ENCODE results near the gene SCPEP1.
A peak's percentile ranks its signal among the peaks of the same experiment; 100 is the strongest.

Gene SCPEP1

GRCh38 chr17:57011491-57012015, 33.6 kb downstream of the SCPEP1 start:
- H3K9ac ChIP-seq (ENCODE audit: low read length): no peak overlapping the region
- no peak overlapping the region for H3K4me3 ChIP-seq (ENCODE audit: low read length)
- H3K36me3 ChIP-seq (ENCODE audit: control insufficient read depth, insufficient read depth, low read length): no peaks in the 10 kb centered on the region
- no peaks in the 10 kb centered on the region for H3K4me1 ChIP-seq (ENCODE audit: control insufficient read depth, insufficient read depth, low read length)
- H3K27ac ChIP-seq (ENCODE audit: low read depth, low read length): no peak overlapping the region
- H3K27me3 ChIP-seq (ENCODE audit: control insufficient read depth, insufficient read depth, low read length): no peaks in the 10 kb centered on the region

- no peak overlapping the region for H3K27ac ChIP-seq (ENCODE audit: low read depth, low read length)
These were observed 38.3 kb downstream of the SCPEP1 start for GRCh38 chr17:57016071-57016763.

GRCh38 chr17:57016764-57017116, 38.8 kb downstream of the SCPEP1 start:
- no peaks in the 10 kb centered on the region for H3K36me3 ChIP-seq (ENCODE audit: control insufficient read depth, insufficient read depth, low read length)
- no peak overlapping the region for H3K9ac ChIP-seq (ENCODE audit: low read length)
- no peak overlapping the region for H3K4me3 ChIP-seq (ENCODE audit: low read length)
- H3K27me3 ChIP-seq (ENCODE audit: control insufficient read depth, insufficient read depth, low read length): no peaks in the 10 kb centered on the region
- no peaks in the 10 kb centered on the region for H3K4me1 ChIP-seq (ENCODE audit: control insufficient read depth, insufficient read depth, low read length)
- H3K27ac ChIP-seq (ENCODE audit: low read depth, low read length): no peak overlapping the region

More at GRCh38 chr17:57016071-57016763, 38.3 kb downstream of the SCPEP1 start:
- H3K36me3 ChIP-seq (ENCODE audit: control insufficient read depth, insufficient read depth, low read length): no peaks in the 10 kb centered on the region
- H3K9ac ChIP-seq (ENCODE audit: low read length): no peak overlapping the region
- H3K27me3 ChIP-seq (ENCODE audit: control insufficient read depth, insufficient read depth, low read length): no peaks in the 10 kb centered on the region
- H3K4me1 ChIP-seq (ENCODE audit: control insufficient read depth, insufficient read depth, low read length): no peaks in the 10 kb centered on the region
- no peak overlapping the region for H3K4me3 ChIP-seq (ENCODE audit: low read length)

GRCh38 chr17:57017625-57018024, 39.7 kb downstream of the SCPEP1 start:
- no peaks in the 10 kb centered on the region for H3K36me3 ChIP-seq (ENCODE audit: control insufficient read depth, insufficient read depth, low read length)
- no peaks in the 10 kb centered on the region for H3K27me3 ChIP-seq (ENCODE audit: control insufficient read depth, insufficient read depth, low read length)
- H3K4me1 ChIP-seq (ENCODE audit: control insufficient read depth, insufficient read depth, low read length): no peaks in the 10 kb centered on the region
- H3K4me3 ChIP-seq (ENCODE audit: low read length): no peak overlapping the region
- H3K9ac ChIP-seq (ENCODE audit: low read length): no peak overlapping the region
- H3K27ac ChIP-seq (ENCODE audit: low read depth, low read length): no peak overlapping the region

- Histone ChIP-seq H3K9ac (ENCODE audit: low read length) (no peak overlapping the region), H3K27ac (ENCODE audit: low read depth, low read length) (no peak overlapping the region), H3K4me3 (ENCODE audit: low read length) (no peak overlapping the region), H3K4me1 (ENCODE audit: control insufficient read depth, insufficient read depth, low read length) (no peaks in the 10 kb centered on the region), H3K36me3 (ENCODE audit: control insufficient read depth, insufficient read depth, low read length) (no peaks in the 10 kb centered on the region), H3K27me3 (ENCODE audit: control insufficient read depth, insufficient read depth, low read length) (no peaks in the 10 kb centered on the region)
These were observed 42.3 kb downstream of the SCPEP1 start for GRCh38 chr17:57020208-57020607.

- Histone ChIP-seq H3K36me3 (ENCODE audit: control insufficient read depth, insufficient read depth, low read length) (no peaks in the 10 kb centered on the region), H3K9ac (ENCODE audit: low read length) (no peak overlapping the region), H3K27me3 (ENCODE audit: control insufficient read depth, insufficient read depth, low read length) (no peaks in the 10 kb centered on the region), H3K4me1 (ENCODE audit: control insufficient read depth, insufficient read depth, low read length) (no peaks in the 10 kb centered on the region), H3K4me3 (ENCODE audit: low read length) (no peak overlapping the region), H3K27ac (ENCODE audit: low read depth, low read length) (no peak overlapping the region)
These were observed 43.5 kb downstream of the SCPEP1 start for GRCh38 chr17:57021226-57021940.

- H3K4me1 ChIP-seq (ENCODE audit: control insufficient read depth, insufficient read depth, low read length): no peaks in the 10 kb centered on the region
- no peak overlapping the region for H3K4me3 ChIP-seq (ENCODE audit: low read length)
- H3K36me3 ChIP-seq (ENCODE audit: control insufficient read depth, insufficient read depth, low read length): no peaks in the 10 kb centered on the region
- H3K27me3 ChIP-seq (ENCODE audit: control insufficient read depth, insufficient read depth, low read length): no peaks in the 10 kb centered on the region
- H3K9ac ChIP-seq (ENCODE audit: low read length): no peak overlapping the region
- H3K27ac ChIP-seq (ENCODE audit: low read depth, low read length): no peak overlapping the region
These were observed 47.9 kb downstream of the SCPEP1 start for GRCh38 chr17:57025876-57026275.

GRCh38 chr17:57027852-57028251, 49.9 kb downstream of the SCPEP1 start:
- H3K27ac ChIP-seq (ENCODE audit: low read depth, low read length): no peak overlapping the region
- no peaks in the 10 kb centered on the region for H3K36me3 ChIP-seq (ENCODE audit: control insufficient read depth, insufficient read depth, low read length)
- no peak overlapping the region for H3K4me3 ChIP-seq (ENCODE audit: low read length)
- no peaks in the 10 kb centered on the region for H3K27me3 ChIP-seq (ENCODE audit: control insufficient read depth, insufficient read depth, low read length)
- H3K9ac ChIP-seq (ENCODE audit: low read length): no peak overlapping the region
- no peaks in the 10 kb centered on the region for H3K4me1 ChIP-seq (ENCODE audit: control insufficient read depth, insufficient read depth, low read length)

- Histone ChIP-seq H3K4me3 (ENCODE audit: low read length) (no peak overlapping the region), H3K27me3 (ENCODE audit: control insufficient read depth, insufficient read depth, low read length) (no peaks in the 10 kb centered on the region), H3K27ac (ENCODE audit: low read depth, low read length) (peak overlapping the region; percentile 89), H3K4me1 (ENCODE audit: control insufficient read depth, insufficient read depth, low read length) (peaks cover 2% of the 10 kb centered on the region), H3K36me3 (ENCODE audit: control insufficient read depth, insufficient read depth, low read length) (no peaks in the 10 kb centered on the region), H3K9ac (ENCODE audit: low read length) (no peak overlapping the region)
These were observed 54.4 kb downstream of the SCPEP1 start for GRCh38 chr17:57032343-57032742.

- peak overlapping the region; percentile 89 for H3K27ac ChIP-seq (ENCODE audit: low read depth, low read length)
- H3K9ac ChIP-seq (ENCODE audit: low read length): no peak overlapping the region
- H3K27me3 ChIP-seq (ENCODE audit: control insufficient read depth, insufficient read depth, low read length): no peaks in the 10 kb centered on the region
- no peak overlapping the region for H3K4me3 ChIP-seq (ENCODE audit: low read length)
- H3K4me1 ChIP-seq (ENCODE audit: control insufficient read depth, insufficient read depth, low read length): peaks cover 2% of the 10 kb centered on the region
- H3K36me3 ChIP-seq (ENCODE audit: control insufficient read depth, insufficient read depth, low read length): no peaks in the 10 kb centered on the region
These were observed 55.4 kb downstream of the SCPEP1 start for GRCh38 chr17:57033296-57033695.

- Histone ChIP-seq H3K27me3 (ENCODE audit: control insufficient read depth, insufficient read depth, low read length) (no peaks in the 10 kb centered on the region), H3K4me1 (ENCODE audit: control insufficient read depth, insufficient read depth, low read length) (peaks cover 2% of the 10 kb centered on the region), H3K4me3 (ENCODE audit: low read length) (no peak overlapping the region), H3K27ac (ENCODE audit: low read depth, low read length) (no peak overlapping the region), H3K9ac (ENCODE audit: low read length) (no peak overlapping the region), H3K36me3 (ENCODE audit: control insufficient read depth, insufficient read depth, low read length) (no peaks in the 10 kb centered on the region)
These were observed 57.1 kb downstream of the SCPEP1 start for GRCh38 chr17:57034807-57035754.

- Histone ChIP-seq H3K27ac (ENCODE audit: low read depth, low read length) (no peak overlapping the region), H3K36me3 (ENCODE audit: control insufficient read depth, insufficient read depth, low read length) (no peaks in the 10 kb centered on the region), H3K9ac (ENCODE audit: low read length) (no peak overlapping the region), H3K4me3 (ENCODE audit: low read length) (peak overlapping the region; percentile 9), H3K4me1 (ENCODE audit: control insufficient read depth, insufficient read depth, low read length) (peaks cover 2% of the 10 kb centered on the region), H3K27me3 (ENCODE audit: control insufficient read depth, insufficient read depth, low read length) (no peaks in the 10 kb centered on the region)
These were observed 58.1 kb downstream of the SCPEP1 start for GRCh38 chr17:57035971-57036481.

Data from rectal smooth muscle tissue (tissue), 1 donor.